Activated gamma-delta T cell (primary cell): ENCODE data around the gene EID3.
"Not testable (repeated sequence)": the region's sequence is repeated elsewhere in the genome, so short reads cannot be mapped to it uniquely, and the experiment has no call there.

Source experiments
- DNase-seq: peaks from one replicate; lab custom pipeline; 2025; lab: John Stamatoyannopoulos, UW

EID3 gene

GRCh38 chr12:104313568-104314241 is 10.2 kb downstream of the EID3 start:
- DNase-seq, result no peak

GRCh38 chr12:104314242-104314614 is 10.7 kb downstream of the EID3 start:
- DNase-seq, result no peak

- no peak for DNase-seq
Measured at GRCh38 chr12:104315326-104316224, 12.0 kb downstream of the EID3 start.

- DNase-seq, result no peak
Measured at GRCh38 chr12:104316936-104317335, 13.4 kb downstream of the EID3 start.

DNA sequence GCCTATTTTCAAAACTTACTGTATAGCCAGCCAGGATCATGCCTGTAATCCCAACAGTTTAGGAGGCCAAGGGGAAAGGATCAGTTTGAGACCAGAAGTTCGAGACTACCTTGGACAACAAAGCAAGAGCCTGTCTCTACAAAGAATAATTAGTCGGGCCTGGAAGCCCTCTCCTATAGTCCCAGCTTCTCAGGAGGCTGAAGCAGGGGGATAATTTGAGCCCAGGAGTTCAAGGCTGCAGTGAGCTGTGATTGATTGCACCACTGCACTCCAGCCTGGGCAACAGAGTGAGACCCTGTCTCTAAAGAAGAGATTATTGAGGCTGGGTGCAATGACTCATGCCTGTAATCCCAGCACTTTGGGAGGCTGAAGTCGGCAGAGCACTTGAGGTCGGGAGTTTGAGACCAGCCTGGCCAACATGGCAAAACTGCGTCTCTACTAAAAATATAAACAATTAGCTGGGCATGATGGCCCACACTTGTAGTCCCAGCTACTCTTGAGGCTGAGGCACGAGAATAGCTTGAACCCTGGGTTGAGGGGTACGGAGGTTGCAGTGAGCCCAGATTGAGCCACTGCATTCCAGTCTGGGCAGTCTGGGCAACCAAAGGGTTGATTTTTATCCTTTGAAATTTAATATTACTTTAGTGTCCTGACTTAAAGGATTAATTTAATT is 14.1 kb downstream of the EID3 start:
- DNase-seq, result no peak

- DNase-seq, result no peak
Measured at GRCh38 chr12:104319028-104319427, 15.5 kb downstream of the EID3 start.

DNA sequence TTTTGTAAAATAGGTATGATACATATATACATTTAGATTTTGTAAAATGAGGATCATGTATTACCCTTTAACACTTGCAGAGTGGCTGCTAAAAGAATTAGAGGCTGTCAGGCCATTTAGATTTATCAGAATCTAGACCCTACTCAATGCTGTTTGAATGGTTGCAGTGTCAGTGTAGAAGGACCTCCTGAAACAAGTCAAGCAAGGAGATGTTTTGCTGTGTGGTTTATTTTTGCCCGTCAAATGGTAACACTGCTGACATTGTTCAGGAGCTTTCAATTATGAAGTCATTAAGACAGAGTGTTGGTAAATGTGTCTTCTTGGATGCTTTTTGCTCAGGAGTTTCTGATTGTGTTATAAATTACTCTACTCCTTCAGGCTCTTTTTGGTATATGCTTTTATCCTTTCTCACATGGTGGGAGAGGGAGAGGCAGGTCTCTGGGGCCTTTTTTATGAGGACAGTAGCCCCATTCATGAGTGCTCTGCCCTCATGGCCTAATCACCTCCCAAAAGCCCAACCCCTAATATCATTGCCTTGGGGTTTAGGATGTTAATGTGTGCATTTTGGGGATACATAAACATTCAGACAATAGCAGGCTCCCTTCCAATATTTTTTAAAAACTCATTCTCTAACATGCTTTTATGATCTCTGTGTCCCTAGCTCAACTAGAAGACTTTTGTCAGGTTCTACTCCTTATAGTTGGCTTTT is 16.5 kb downstream of the EID3 start:
- no peak for DNase-seq

- no peak for DNase-seq
Measured at GRCh38 chr12:104320627-104321024, 17.1 kb downstream of the EID3 start.

DNA sequence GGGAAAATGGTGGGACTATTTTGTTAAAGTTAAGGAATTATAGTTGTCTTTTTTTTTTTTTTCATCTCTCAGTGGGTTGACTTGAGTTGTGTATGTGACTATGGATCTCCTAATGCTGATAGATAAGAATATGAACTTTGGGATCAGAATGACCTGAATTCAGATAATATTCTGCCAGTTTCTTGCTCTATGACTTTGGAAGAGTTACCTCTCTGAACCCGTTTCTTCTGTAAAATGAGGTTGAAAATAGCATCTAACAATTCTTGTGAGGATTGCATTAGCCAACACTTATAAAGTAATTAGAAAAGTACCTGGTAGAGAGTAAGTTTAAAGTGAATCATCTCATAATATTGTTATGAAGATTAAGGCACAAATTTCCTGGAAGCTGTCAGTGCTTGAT is 18.4 kb downstream of the EID3 start:
- DNase-seq, result no peak

- DNase-seq, result not testable (repeated sequence)
Measured at GRCh38 chr12:104322533-104322932, 19.0 kb downstream of the EID3 start.

GRCh38 chr12:104323899-104324298 is 20.4 kb downstream of the EID3 start:
- no peak for DNase-seq

DNA sequence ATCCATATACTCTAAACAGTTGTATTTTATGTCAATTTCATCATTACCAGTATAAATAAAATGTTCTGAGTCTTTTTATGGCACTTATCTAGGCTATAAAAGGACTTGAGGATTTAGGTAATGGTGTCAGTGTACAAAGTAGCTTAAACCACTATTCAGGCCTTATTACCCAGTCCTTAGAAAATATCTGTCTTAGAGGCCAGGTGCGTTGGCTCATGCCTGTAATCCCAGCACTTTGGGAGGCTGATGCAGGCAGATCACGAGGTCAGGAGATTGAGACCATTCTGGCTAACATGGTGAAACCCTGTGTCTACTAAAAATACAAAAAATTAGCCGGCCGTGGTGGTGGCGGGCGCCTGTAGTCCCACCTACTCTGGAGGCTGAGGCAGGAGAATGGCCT is 24.7 kb downstream of the EID3 start:
- DNase-seq, result not testable (repeated sequence)

- DNase-seq, result no peak
Measured at GRCh38 chr12:104328790-104329189, 25.3 kb downstream of the EID3 start.

DNA sequence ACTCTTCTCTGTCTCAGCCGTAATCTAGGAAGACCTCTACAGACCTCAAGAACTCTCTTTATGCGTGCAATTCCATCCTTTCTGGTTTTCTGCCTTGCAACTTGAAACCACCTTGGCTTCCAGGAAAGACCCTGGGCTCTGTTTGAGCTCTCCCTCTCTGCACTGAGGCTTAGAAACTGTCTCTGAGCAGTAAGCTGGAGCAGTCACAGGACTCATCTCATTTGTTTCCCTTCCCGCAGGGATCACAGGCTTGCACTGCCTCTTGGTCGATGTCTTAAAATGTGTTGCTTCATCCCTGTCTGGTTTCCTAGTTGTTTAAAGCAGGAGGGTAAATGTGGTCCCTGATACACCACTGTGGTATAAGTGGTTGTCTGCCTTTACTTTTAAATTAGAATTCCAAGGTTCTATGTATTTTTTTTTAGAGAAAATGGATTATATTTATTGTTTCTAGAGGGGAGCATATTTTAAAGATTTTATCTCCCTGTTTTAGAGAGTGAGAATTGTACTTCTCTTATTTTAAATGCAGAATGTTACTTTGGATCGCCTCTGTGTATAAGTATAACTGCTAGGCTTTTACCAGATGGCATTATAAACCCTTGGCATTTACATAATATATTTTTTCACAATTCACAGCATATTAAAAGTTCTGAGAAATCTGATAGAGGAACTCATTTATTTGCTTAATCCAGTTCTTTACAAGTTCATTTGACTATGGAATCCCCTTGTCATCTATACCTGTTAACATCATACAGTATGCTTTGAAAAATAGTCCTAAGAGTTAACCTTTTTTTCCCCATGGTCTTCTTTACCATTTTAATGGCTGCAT is 26.4 kb downstream of the EID3 start:
- DNase-seq, result no peak

- no peak for DNase-seq
Measured at GRCh38 chr12:104331376-104331775, 27.8 kb downstream of the EID3 start.

DNA sequence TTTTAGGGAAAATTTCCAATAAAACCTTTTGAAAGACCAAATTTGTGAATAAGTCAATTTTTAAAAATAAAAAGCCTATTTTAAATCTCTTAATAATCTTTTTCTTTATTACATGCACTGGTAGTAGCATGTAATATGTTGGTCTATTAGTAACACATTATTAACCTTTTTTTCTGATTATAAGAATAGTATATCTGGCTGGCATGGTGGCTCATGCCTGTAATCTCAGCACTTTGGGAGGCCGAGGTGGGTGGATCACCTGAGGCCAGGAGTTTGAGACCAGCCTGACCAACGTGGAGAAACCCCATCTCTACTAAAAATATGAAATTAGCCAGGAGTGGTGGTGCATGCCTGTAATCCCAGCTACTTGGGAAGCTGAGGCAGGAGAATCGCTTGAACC is 28.7 kb downstream of the EID3 start:
- DNase-seq, result not testable (repeated sequence)

DNA sequence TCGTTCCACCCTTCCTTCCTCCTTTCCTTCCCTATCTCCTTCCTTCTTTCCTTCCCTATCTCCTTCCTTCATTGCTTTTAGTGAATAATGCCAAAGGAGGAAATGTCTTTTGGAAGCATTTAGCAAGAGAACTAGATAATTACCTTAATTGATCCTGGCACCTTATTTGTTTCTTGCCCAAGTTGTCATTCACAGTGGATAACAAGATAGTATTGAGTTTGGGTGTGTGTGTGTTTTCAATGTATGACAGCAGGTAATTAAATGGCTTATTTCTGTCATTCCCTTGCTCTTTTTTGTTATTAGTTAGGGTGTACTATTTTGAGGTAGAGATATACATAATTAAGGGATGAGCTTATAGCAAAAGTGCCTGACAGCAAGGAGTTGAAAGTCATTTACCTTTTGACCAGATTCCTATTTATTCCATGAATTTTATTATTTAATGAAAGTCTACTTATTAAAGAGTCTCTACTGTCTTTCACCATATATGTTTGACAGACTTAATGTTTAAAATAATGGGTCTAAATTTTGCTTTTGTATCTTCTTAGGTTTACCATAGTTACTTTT is 30.2 kb downstream of the EID3 start:
- DNase-seq, result no peak

DNA sequence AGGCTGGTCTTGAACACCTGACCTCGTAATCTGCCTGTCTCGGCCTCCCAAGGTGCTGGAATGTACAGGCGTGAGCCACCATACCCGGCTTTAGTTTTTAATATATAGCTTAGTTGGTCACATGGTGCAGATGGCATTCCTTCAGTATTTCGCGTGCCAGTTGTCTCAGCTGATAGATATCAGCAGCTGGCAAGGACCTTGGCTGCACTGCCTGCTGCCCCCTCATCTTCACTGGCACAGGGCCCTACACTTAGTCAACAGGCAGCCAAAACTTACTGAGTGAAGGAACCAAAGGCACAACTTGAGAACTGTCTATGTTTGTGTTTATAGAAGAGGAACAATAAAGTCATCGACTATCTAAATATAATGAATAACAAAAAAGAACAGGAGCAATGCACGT is 31.0 kb downstream of the EID3 start:
- no peak for DNase-seq

- DNase-seq, result no peak
Measured at GRCh38 chr12:104336115-104336514, 32.6 kb downstream of the EID3 start.

GRCh38 chr12:104337030-104337558 is 33.6 kb downstream of the EID3 start:
- no peak for DNase-seq

DNA sequence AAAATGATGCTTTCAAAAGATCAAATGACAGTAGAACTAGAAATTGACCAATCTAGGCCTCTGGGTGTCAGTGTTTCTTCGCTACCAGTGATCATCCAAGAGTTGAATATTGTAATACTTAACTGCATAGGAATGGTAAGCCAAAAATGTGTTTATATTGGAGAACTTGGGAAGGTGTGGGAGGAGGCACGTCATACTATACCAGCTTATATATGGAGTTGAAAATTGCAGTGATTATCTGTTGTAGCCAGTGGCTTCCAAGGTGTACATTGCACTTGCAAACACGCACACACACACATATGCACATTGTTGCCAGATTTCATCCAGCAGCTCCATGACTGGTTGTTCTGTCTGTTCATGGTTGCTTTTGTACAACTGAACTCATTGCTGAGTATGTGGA is 36.1 kb downstream of the EID3 start:
- no peak for DNase-seq
